NCI-H1694 treated with DMSO at 0.1 percent for 48 hours (cell line): ENCODE measurements around the gene RUFY2.

Experiments used
- DNase-seq: peaks from one replicate; lab custom pipeline; 2025; lab: John Stamatoyannopoulos, UW

RUFY2 gene

DNA sequence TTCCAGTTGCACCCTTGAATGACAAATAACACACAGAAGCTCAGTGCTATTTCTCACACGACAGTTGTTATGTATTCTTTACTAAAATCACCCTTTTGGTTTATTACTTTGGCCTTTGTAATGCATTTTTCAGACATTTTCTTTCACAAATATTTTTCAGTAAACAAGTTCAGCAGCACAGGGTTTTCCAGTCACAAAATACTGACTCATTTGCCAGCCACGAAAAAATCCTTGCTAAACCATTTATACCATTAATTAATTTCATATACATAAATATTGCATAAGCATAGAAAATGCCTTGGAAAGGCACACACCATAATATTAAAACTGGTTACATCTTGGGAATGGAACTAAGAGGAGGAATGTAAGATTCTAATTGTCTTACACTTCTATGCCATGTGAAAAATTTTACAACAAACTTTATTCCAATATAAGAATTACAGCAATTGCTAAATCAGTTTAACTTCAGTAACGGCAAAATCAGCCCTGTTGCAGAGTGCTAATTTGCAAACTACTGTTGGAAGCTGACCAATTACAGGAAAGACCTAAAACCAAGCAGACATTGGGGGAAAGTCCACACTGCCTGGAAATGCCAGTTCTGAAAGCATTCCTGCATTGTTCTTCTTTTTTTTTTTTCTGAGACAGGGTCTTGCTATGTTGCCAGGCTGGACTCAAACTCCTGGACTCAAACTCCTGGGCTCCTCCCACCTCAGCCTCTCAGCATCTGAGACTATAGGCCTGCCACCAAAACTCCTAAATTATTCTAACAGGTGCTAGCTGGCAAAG lies 42.8 kb downstream of the RUFY2 start:
- DNase-seq, result no peak

DNA sequence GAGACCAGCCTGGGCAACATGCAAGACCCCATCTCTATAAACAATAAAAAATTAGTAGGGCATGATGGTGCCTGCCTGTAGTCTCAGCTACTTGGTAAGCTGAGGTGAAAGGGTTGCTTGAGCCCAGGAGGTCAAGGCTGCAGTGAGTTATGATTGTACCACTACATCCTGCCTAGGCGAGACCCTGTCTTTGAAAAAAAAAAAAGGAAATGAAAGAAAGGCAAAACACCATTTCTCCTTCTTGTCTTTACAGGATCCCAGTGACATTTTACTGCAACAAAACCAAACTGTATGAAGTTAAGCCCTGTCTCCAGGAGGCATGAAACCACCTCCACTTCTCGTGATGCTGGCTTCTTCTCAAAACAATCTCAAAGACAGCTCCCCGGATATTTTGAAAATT lies 44.5 kb downstream of the RUFY2 start:
- no peak for DNase-seq

GRCh38 chr10:68359189-68359588 lies 47.9 kb downstream of the RUFY2 start:
- DNase-seq, result no peak

GRCh38 chr10:68353537-68353936 lies 53.5 kb downstream of the RUFY2 start:
- no peak for DNase-seq

DNA sequence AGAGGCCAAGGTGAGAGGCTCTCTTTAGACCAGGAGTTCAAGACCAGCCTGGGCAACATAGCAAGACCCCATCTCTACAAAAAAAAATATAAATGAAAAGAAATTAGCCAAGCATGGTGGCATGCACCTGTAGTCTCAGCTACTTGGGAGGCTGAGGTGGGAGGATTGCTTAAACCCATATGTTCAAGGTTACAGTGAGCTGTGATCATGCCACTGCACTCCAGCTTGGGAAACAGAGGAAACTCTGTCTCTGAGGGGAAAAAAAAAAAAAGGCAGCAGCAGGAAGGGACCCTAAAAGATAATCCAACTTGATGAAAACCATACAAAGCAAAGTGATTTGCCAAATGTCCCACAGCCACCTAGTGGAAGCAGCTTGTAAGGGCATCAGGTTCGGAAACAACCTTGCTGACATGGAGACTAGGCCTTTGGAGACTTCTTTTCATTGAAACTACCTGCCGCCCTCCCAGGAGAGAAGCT lies 58.8 kb downstream of the RUFY2 start:
- peak; percentile 18 for DNase-seq

GRCh38 chr10:68346774-68347173 lies 60.3 kb downstream of the RUFY2 start:
- no peak for DNase-seq

DNA sequence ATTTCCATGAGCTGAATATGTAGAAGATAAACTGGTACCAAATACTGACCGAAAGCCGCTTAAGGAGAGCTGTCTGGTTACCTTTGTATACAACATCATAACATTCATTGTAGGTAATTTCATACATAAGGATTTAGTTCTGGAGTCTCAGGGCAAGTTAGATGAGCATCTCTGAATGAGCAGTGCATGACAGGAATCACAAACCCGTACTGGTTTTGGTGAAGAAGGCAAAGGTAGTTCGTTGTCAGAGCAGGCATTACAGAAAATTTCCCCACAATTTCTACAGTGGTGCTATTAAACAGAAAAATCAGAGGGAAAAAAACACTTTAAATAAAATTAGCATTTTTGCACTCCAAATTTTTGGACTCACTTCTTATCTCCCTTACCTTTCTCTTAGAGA lies 61.5 kb downstream of the RUFY2 start:
- DNase-seq, result no peak

- no peak for DNase-seq
These were observed 64.1 kb downstream of the RUFY2 start for GRCh38 chr10:68342909-68343516.

DNA sequence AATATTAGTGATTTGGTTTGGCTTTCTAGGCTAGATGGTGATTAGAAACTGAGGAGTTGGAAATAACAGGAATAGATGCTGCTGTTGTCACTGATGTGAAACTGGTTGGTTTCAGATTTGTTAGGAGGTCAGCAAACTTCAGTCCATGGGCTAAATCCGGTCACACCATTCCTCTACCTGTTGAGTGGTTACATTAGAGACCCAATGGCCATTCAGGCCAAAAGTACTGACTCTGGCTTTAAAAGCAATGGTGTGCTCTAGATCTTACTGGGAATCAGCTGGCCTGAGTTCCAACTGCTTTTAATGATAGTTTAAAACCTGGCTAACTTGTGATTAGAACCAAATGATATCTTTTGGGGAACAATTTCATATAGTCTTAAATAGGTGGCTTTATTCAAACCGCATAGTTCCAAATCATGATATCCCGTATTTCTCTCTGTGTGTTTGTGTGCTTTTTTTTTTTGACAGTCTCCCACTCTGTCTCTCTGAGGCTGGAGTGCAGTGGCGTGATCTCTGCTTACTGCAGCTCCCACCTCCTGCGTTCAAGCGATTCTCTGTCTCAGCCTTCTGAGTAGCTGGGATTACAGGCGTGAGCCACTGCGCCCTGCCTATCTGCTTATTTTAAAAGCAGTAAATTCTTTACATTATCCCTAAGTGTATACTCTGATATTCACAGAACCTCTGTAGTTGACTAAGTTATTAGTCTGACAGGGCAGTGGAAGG lies 66.6 kb downstream of the RUFY2 start:
- DNase-seq, result no peak

DNA sequence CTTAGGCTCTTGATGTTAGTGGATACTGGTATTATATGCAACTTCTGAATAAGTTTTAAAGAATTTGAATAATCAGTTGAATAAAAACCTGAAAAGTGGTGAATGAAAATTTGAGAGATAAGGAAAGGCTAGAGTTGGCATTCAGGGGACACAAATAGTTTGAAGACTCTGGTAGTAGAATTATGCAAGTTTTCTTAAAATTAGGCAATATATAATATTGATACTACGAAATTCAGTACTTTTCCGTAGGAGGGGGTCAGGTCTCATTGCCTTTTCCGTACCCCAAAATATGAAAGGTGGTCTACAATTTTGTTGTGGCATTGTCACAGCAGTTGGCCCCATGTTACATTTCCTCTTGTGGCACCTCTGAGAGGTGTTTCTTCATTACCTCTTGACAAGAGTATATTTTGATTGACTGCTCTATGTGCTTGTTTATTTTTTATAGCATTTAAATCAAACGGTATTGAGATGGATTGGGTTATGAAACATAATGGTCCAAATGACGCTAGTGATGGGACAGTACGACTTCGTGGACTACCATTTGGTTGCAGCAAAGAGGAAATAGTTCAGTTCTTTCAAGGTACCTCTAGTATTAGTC lies 70.2 kb downstream of the RUFY2 start:
- no peak for DNase-seq

- DNase-seq, result no peak
These were observed 72.2 kb downstream of the RUFY2 start for GRCh38 chr10:68334672-68335467.

- no peak for DNase-seq
These were observed 73.3 kb downstream of the RUFY2 start for GRCh38 chr10:68333440-68334431.

GRCh38 chr10:68333058-68333395 lies 74.0 kb downstream of the RUFY2 start:
- DNase-seq, result no peak

- peak; percentile 56 for DNase-seq
These were observed 74.6 kb downstream of the RUFY2 start, which contains the start of gene PBLD for GRCh38 chr10:68332259-68333057. TSS of gene PBLD (minus strand) at chr10:68332928. CDS start at chr10:68306844, 26,084 bp downstream.

- DNase-seq, result peak; percentile 94
These were observed 75.4 kb downstream of the RUFY2 start, which contains the start of gene HNRNPH3 for GRCh38 chr10:68331455-68332258. TSS of gene HNRNPH3 (plus strand) at chr10:68332064. CDS start at chr10:68337222, 5,158 bp downstream.

DNA sequence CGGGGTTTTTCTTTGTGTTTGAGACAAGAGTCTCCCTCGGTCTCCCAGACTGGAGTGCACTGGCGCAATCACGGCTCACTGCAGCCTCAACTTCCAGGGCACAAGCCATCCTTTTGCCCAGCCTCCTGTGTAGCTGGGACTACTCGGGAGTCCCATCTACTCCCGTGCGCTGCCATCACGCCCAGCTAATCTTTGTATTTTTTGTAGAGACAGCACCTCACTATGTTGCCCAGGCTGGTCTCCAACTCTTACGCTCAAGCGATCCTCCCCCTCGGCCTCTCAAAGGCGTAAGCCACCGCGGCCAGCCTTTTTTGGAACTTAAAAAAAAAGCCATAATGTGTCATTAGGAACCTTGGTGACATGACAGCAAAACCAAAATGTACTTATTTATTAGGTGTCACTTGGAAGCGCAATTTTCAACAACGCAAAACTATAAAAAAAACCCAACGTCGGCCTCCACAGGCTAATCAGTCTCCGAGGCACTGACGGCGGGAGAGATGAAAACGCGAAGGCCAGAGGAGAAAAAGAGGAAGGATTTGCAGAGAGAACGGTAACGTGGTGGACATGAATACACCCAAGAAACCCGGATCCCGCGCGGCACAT lies 76.1 kb downstream of the RUFY2 start:
- no peak for DNase-seq

DNA sequence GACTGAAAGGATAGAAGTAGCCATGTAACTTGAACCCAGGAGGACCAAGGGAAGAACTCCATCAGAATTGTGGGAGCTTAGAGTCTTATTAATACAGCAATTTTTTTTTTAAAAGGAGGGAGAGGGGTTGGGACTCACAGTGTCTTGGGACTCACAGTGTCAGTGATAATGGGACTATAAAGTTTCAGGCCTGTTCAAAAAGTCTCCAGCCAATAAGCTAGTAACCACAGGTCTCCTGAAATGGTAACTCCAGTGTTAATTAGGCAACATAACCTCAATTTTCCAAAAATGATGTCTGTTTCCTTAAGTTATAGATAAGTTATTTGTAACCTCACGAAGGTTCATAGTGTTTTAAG lies 77.6 kb downstream of the RUFY2 start:
- DNase-seq, result no peak
